ENCODE results near the gene HPD. TPM values are rescaled to one million over a fixed set of nuclear protein-coding genes. Genes with fewer than 3 reads are reported as not detected.

HPD gene
- total RNA-seq, 2 donors from 2014 or later: 0.39 to 1.3 TPM

GRCh38 chr12:121789800-121790728 is 68.6 kb downstream of the HPD start:
- peak overlapping the region; percentile 24 to 58 for H3K27ac ChIP-seq
- no peaks in the 10 kb centered on the region for H3K27me3 ChIP-seq
- H3K4me1 ChIP-seq: peaks cover 0 to 49% of the 10 kb centered on the region in 2 donors
- no peak for TF ChIP-seq CTCF (IDR thresholded peaks at IDR 0.05)
- H3K4me3 ChIP-seq: no peak overlapping the region
- no peaks in the 10 kb centered on the region for H3K36me3 ChIP-seq
- no peak for DNase-seq (ENCODE audit: low spot score)
- no peaks in the 10 kb centered on the region for H3K9me3 ChIP-seq

Other genes with a start within 250 kb of the HPD start
- gene ORAI1, start 232.3 kb downstream of the HPD start, total RNA-seq: 1 to 10 TPM; 6.8 to 8.3 TPM
- under 1 TPM in 1 of 2 donors, not detected in 1; 0.35 TPM for gene MORN3, start 189.2 kb downstream of the HPD start, total RNA-seq
- 1 to 10 TPM; 3.3 to 4.7 TPM for gene TMEM120B, start 146.1 kb downstream of the HPD start, total RNA-seq
- 10 to 100 TPM in 1 of 2 donors, 1 to 10 TPM in 1; 7.3 to 21.9 TPM for gene RHOF, start 65.2 kb downstream of the HPD start, total RNA-seq
- 1 to 10 TPM; 6.0 to 9.3 TPM for gene SETD1B, start 54.9 kb downstream of the HPD start, total RNA-seq
- 10 to 100 TPM; 33.2 to 59.2 TPM for gene PSMD9, start 29.9 kb upstream of the HPD start, total RNA-seq
- gene CFAP251, start 59.7 kb upstream of the HPD start, total RNA-seq: 1 to 10 TPM; 1.0 to 2.2 TPM
- 10 to 100 TPM; 11.5 to 21.2 TPM for gene BCL7A, start 163.0 kb upstream of the HPD start, total RNA-seq
- gene MLXIP, start 219.9 kb upstream of the HPD start, total RNA-seq: 10 to 100 TPM; 14.2 to 24.1 TPM

Data from right atrium auricular region (tissue), 2 donors.